Posterior vena cava (tissue), 2 donors: ENCODE results near the gene INTS12. TPM values are rescaled to one million over a fixed set of nuclear protein-coding genes. Genes with fewer than 3 reads are reported as not detected.
"Not testable (repeated sequence)": the region's sequence is repeated elsewhere in the genome, so short reads cannot be mapped to it uniquely, and the experiment has no call there.

Experiments used
- DNase-seq: peaks from one replicate; pipeline ENCODE4 v3.0.0-alpha.2; 2020; ENCODE audit warnings: low spot score
- intact Hi-C, 2 donors: fragments of 100-400 bp; cut with DNase I; formaldehyde crosslinking; loops; one replicate each; pipeline versions ENCODE4 v1.14.1 to v1.14.2; 2022 to 2023
- long read RNA-seq, 2 donors: library from polyadenylated mRNA; unstranded; transcript quantifications; one replicate each; pipeline ENCODE4 v2.0.0, GENCODE V29; 2020 to 2021
- total RNA-seq, 2 donors: library from RNA; stranded (reverse); fragmentation: NEBNext Ultra II Directional; extraction: Animal tissue kit (Norgen Biotek cat#: 25700); gene quantifications; one replicate each; pipeline ENCODE4 v1.2.1, GENCODE V29; 2021
- donor health status: DM: yes; HTN: yes; CAD: no.
- donor health status: DM: yes; HTN: yes; CAD: no.

Gene INTS12, protein sequence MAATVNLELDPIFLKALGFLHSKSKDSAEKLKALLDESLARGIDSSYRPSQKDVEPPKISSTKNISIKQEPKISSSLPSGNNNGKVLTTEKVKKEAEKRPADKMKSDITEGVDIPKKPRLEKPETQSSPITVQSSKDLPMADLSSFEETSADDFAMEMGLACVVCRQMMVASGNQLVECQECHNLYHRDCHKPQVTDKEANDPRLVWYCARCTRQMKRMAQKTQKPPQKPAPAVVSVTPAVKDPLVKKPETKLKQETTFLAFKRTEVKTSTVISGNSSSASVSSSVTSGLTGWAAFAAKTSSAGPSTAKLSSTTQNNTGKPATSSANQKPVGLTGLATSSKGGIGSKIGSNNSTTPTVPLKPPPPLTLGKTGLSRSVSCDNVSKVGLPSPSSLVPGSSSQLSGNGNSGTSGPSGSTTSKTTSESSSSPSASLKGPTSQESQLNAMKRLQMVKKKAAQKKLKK
- total RNA-seq = 10 to 100 TPM; 20.1 to 20.4 TPM
- long read RNA-seq, donor 1, partial matches to known transcripts = 2 of 15 reads
- long read RNA-seq, donor 1, other reads (novel, unspliced or antisense) = 9 of 15 reads
- long read RNA-seq, donor 2, transcript INTS12-206 (7 exons, 1,975 nt) = major isoform, 42 of 73 reads
- long read RNA-seq, donor 2, transcript INTS12-201 (8 exons, 1,710 nt) = minor isoform, 7 of 73 reads
- long read RNA-seq, donor 2, partial matches to known transcripts = 10 of 73 reads
- long read RNA-seq, donor 2, other reads (novel, unspliced or antisense) = 14 of 73 reads

DNA sequence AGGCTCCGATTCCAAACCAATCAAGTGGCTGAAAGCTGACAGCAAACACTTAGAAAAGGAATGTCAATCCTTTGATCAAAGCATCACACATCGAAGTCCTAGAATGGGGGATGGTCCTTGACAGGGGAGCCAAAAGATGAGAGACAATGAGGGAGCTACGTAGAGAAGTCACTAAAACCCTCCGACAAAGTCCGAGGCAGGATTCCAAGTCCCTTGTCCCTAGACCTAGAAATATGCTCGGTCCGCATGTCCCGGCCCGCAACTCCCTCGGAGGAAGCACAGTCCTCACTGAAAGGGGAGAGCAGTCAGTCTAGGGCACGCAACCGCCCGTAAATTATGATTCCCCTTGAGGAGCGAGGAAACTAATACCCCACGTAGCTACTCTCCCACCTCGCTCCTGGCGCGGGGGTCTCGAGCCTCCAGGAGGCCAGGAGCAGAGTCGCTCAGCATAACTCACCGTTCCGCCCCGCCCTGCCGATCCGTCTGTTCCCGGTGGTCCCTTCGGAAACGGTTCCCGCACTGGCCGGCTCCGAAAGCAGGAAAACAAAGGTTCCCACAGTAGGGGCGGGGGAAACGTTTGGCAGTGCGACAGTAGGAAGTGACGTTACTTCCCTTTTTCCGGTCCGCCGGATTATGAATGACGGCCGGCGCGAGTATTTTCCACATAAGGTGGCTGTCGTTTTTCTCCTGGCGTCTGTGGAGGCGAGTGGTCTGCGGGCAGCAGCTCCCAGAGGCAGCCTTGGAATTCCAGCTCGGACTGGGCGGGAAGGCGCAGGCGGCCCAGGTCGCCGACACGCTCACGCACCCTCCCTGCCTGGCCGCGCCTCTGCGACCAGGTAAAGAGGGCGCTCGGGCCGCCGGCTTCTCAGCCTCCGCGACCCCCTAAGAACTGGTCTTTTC is at the start of gene INTS12, which contains the start of gene GSTCD:
TSS of gene INTS12 (minus strand) at position 509 of the 900 bp plus-strand sequence. CDS start 8,684 bp downstream, outside the sequence.
TSS of gene GSTCD (plus strand) at position 604 of the 900 bp plus-strand sequence. CDS start 8,830 bp downstream, outside the sequence.
- intact Hi-C loops = no loop called here
- DNase-seq = peak; percentile 97

DNA sequence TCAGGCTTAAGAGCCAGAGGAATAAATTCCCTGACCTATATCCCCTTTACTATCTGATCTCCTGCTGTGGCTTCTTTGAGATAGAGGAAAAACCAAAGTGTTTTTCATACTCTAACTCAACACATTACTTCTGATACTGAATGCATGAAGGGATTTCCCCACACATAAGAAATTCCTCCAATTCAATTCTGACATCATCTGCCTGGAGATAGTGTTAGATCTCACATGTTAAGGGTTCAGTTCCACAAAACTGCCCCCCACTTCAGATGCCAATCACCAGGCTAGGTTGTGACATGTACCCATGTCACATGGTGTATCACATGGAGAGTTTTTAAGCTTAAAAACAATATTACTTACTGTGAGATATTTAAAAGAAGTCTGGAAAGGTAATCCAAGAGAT is 46.9 kb upstream of the INTS12 start:
- intact Hi-C loops = no loop called here
- DNase-seq = no peak

DNA sequence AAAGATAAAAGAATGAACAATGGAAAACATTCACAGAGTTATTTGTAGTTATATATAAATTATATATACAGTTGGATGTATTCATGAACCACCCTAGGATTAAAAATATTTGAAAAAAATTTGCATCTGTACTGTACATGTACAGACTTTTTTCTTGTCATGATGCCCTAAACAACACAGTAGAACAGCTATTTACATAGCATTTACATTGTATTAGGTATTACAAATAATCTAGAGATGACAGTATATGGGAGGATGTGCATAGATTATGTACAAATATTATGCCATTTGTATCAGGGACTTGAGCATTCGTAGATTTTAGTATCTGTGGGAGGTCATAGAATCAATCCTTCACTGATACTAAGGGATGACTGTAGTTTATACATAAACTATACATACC is 44.9 kb upstream of the INTS12 start:
- DNase-seq = no peak
- intact Hi-C loops = loop anchor here in 1 of 2 donors (5.0 kb wide), 1 partner anchor 644 kb away; no protein-coding TSS in a partner anchor

DNA sequence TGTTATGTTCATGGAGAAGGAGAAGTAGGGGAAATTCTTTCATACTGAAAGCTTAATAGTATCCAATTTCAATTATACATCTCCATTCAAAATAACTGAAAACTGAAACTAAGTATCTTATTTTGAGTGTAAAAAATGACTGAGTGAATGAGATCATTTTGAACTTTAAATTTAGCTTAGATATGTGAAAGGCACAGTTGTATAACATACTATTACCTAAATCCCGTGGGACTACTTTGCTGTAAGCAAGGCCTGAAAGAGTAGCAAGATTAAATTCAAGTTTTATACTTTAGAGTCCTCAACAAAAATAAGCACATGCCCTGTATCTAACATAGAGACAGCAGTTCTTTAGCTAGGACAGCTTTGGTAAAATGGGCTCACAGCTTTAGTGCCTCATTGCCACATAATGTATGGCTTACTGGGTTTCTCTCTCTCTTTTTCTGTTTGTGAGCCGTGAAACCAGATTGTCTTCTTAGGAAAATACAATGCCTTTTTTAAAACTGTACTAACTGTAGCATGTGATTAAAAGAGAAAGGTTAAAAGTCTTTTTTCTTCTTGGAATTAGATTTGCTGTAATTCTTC is 43.3 kb upstream of the INTS12 start:
- intact Hi-C loops = loop anchor here in 1 of 2 donors (5.0 kb wide), 1 partner anchor 645 kb away; no protein-coding TSS in a partner anchor
- no peak for DNase-seq

DNA sequence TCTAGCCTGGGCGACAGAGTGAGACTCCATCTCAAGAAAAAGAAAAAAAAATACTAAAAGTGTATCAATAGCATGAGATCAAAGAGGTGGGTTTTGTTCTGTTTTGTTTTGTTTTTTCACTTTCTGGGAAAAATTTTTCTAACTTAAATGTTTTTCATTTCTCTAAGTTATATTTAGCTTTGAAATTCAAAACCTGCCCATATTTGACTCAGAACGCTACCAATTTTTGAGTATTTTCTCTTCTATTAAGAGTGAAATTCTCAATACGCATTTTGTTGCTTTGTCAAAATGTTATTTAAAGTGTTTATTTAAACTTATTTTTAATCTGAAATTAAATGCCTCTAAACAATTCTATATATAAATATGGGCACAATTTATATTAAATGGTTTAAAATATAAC is 39.7 kb upstream of the INTS12 start:
- no peak for DNase-seq
- intact Hi-C loops = no loop called here

DNA sequence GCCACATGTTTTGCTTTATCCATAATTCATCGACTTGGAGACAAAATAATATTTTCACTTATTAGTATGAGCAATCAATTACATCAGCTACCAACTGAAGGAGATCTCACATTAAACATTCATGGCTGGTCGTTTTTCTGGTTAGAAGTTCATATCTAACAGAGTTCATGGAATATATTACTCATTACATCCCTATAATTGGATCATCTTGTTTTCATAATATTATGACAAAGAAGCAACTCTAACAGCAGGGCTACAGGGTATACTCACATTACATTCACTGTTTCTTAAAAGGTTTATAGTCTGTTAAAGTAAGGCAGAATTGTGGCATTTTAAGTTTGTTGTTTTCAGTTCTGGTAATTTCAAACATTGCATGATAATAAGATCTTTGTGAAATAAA is 33.1 kb upstream of the INTS12 start:
- intact Hi-C loops = no loop called here
- no peak for DNase-seq

DNA sequence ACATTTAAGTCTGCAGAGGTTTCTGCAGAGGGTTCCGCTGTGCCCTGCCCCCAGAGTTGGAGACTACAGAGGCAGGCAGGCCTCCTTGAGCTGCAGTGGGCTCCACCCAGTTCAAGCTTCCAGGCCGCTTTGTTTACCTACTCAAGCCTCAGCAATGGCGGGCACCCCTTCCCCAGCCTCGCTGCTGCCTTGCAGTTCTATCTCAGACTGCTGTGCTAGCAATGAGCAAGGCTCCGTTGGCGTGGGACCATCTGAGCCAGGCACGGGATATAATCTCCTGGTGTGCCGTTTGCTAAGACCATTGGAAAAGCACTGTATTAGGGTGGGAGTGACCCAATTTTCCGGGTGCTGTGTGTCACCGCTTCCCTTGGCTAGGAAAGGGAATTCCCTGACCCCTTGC is 26.7 kb upstream of the INTS12 start:
- DNase-seq, intact Hi-C loops: not testable (repeated sequence)

DNA sequence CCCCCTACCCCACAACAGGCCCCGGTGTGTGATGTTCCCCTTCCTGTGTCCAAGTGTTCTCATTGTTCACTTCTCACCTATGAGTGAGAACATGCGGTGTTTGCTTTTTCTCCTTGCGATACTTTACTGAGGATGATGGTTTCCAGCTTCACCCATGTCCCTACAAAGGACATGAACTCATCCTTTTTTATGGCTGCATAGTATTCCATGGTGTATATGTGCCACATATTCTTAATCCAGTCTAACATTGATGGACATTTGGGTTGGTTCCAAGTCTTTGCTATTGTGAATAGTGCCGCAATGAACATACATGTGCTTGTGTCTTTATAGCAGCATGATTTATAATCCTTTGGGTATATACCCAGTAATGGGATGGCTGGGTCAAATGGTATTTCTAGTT is 21.4 kb upstream of the INTS12 start:
- intact Hi-C loops, DNase-seq: not testable (repeated sequence)

DNA sequence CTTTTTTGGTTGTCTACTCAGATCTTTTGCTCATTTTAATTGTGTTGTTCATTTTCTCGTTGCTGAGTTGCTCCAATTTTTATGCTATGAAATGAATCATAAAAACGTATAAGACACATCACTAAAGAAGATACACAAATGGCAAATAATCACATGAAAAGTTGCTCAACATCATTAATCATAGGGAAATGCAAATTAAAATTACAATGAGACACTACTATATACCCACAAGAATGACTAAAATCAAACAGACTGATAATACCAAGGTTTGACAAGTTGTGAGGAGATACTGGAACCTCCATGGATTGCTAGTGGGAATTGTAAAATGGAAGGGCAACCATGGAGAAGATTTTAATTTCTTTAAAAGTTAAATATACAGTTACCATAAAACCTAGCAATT is 17.1 kb upstream of the INTS12 start:
- no peak for DNase-seq
- intact Hi-C loops = no loop called here

DNA sequence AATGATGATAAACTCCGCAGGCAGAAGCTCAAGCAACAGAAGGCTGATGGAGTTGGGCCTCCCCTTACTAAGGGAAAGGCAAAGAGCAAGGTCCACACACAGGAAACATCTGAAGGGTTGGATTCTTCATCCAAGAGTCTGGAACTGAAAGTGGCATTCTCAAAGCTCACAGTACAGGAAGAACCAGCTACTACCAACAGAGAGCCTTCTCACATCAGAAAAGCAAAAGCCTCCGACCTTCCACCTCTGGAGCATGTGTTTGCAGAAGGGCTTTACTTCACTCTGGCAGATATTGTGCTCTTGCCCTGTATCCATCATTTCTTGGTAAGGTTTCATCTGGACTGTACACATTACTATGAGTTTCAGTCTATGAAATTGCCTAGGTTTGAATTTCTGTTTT is 10.7 kb upstream of the INTS12 start:
- DNase-seq = no peak
- intact Hi-C loops = no loop called here

DNA sequence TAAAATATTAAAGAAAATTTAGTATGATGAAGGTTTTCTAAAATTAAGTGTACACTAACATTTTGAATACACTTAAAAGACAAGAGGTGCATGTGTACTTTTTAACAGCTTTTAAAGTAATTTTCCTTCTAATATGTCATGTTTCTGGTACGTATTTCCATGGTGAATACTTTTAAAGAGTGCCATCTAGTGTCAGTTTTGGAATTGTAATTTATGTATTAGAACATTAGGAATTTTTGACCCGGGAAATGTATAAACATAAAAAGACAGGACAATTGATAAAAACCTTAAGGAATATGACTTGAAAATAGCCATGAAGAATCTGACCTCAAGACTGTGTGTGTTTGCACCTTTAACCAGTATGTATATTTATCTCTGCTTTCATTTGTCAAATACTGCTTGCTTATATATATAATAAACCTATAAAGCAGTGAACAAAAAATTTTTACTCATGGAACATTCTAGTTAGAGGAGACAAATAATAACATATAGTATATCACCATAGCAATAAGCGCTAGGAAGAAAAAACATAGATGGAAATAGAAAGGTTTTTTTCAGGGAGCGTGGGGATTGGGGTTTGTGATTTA is 7.3 kb upstream of the INTS12 start:
- no peak for DNase-seq
- intact Hi-C loops = no loop called here

DNA sequence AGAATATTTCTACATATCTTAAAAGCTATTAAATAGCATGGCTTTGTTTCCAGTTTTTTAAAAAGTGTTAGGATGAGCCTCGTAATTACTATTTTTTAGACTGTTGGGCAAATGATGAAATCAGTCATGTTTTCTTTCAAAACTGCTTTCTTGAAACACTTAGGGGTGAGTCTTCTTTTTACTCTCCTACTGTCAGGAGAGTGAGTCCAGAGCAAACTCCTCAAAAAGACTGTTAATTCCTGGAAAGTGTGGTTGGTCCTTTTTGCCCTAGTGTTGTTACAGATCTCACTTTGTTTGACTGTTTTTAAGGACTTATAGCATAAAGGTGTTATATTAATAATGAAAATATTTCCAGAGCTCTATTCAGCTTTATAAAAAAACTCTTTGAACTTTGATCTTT is 6.4 kb upstream of the INTS12 start:
- no peak for DNase-seq
- intact Hi-C loops = no loop called here

DNA sequence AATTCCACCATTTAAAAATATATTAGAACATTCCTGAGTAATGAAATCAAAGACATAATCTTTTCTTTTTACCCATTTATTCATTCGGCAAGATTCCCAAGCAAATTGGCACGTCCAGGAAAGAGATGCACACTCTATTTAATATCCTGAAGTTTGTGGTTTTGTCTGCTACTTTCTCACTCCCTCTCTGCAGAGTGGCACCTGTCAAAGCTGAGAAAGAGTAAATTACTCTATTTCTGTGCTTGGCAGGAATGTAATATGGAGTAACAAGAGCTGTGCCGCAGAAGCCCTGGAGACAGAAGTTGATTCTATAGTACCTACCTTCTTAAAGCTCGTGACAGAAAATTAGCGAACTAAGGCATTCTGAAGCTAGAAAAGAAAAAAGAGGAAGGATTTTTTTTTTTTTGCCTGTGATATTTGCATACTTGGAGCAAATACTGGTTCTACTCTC is 5.6 kb upstream of the INTS12 start:
- no peak for DNase-seq
- intact Hi-C loops = no loop called here

DNA sequence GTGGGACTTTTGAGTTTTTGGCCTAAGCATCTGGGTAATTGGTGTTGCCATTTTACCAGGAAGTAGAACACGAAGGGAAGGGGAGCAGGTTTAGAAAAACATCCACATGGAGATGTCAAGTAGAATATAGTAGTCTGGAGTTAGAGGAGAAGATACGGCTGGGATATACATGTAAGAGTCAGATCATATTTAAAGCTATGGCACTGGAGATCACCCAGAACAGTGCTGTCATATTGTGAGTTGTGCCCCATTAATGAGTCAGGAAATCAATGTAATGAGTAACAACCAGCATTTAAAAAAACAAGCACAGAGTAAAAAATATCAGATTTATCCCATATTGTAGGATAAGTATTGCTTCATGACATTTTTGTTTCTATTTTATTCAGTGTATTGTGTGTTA is 4.3 kb upstream of the INTS12 start:
- intact Hi-C loops = no loop called here
- DNase-seq = no peak

DNA sequence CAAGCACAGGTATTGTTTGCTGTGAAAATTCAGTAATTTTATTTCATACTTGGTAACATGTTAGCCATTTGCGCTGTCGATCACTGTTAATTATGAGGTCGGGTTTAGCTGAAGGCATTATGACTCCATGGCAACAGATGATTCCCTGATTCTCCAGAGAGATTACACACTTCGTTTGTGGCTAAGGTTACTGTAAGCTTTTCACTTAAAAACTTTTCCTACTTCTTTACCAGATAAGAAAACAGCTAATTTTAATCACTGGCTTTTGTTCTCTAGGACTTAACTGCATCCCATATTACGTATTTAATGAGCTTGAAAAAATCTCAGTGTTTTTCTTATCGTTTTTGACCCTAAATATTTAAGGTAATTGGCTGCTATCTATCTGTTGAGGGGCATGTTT is 2.2 kb upstream of the INTS12 start:
- DNase-seq = no peak
- intact Hi-C loops = no loop called here

DNA sequence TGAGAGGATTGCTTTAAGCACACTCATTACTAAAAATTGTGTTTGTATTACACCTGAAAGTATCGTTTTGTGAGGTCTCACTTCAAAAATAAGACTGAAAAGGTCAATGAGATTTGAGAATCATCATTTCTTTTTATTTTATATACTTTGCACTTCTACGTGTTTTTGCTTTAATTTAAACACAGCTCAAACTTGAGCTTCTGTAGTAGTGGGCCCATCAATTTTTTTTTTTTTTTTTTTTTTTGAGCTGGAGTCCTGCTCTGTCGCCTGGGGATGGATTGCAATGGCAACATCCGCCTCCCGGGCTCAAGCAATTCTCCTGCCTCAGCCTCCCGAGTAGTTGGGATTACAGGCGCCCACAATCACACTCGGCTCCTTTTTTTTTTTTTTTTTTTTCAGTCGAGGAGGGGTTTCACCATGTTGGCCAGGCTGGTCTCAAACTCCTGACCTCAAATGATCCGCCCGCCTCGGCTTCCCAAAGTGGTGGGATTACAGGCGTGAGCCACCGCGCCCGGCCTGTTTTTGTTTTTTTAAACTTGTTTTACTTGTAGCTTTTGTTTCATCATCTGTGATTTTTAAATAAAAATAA is 1.6 kb upstream of the INTS12 start:
- intact Hi-C loops = no loop called here

DNA sequence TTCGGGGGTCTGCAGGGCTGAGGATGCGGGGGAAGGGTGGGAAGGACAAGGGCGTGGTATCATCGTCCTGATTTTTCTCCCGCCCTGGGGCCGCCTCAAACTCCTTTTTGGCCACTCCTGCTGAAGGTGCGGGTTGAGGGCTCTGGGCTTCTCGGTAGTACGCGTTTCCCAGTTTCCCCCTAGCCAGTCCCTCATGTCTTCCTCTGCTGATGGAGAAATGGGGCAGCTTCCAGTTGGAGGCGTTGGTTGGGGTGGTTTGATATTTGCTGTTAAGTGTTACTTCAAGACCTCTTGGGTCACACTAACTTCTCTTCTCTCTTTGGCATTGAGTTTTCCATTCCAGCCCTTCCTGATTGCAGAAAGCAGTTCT is 577 bp upstream of the INTS12 start:
- no peak for DNase-seq
- intact Hi-C loops = no loop called here

More for the DNA sequence above, 1.6 kb upstream of the INTS12 start:
- DNase-seq = no peak

DNA sequence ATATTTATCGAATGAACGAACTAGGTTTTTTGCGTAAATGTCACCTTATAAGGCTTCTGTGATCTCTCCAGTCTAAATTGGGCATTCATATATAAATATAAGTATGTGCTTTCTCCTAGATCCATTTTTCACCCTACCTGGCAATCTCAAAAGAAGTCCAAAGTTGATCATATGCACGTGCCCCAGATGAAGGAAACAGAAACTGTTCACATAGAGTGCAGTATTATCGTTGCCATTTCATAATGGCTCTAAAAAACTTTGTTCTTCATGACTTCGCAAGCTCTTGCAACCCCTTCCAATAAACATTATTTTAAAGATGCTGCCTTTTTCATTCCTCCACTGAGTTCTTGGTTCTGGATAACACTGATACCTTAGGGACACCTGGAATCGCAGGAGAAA is 708 bp downstream of the INTS12 start:
- intact Hi-C loops = no loop called here
- DNase-seq = no peak
